Measurements from ENCODE around the gene PITPNM1. TPM values are rescaled to one million over a fixed set of nuclear protein-coding genes. Genes with fewer than 3 reads are reported as not detected.
"Not testable (repeated sequence)": the region's sequence is repeated elsewhere in the genome, so short reads cannot be mapped to it uniquely, and the experiment has no call there.

Gene PITPNM1
- 38.2 TPM for total RNA-seq
- long read RNA-seq, full-length matches to known transcripts: 1 of 90 reads
- long read RNA-seq, partial matches to known transcripts: 70 of 90 reads
- long read RNA-seq, other reads (novel, unspliced or antisense): 19 of 90 reads

DNA sequence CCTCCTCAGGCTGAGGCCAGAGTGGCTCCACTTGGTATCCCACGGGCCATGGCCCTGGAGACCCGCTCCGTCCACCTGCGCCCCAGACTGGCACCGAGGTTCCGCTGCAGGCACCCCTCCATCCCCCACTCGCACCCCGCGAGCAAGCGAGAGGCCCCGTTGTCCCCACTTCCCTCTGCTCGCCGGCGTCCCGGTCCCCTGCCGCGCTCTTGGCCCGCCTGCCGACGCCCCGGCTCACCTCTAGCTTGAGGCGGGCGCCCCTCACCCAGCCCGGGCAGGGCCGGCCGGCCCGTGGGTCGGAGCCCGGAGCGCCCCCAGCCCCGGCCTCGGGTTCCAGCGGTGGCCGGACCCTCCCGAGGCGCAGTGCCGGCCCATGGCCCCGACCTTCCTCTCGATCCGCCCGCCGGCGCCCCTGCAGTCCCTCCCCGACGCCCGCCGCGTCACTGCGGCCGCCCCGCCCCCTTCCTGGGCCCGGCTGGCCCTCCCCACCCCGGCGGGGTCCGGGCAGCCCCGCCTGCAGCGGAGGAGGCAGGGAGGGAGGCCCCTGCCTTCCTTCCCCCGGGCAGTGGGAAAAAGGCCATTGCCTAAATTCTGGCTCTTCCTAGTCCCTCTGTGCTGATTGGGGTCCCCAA lies at the start of gene PITPNM1:
Gene PITPNM1 (minus strand): TSS at position 414 of the 632 bp plus-strand sequence. CDS start 1,183 bp downstream, outside the sequence.
- Histone ChIP-seq H3K36me3 (peaks cover 7% of the 10 kb centered on the region), H3K27ac (peak within 1 kb of the TSS; percentile 98), H3K4me3 (peak within 1 kb of the TSS; percentile 87), H3K4me1 (peaks cover 35% of the 10 kb centered on the region), H3K27me3 (no peaks in the 10 kb centered on the region), H3K9me3 (no peaks in the 10 kb centered on the region)
- DNase-seq: peak; percentile 90
- TF ChIP-seq, protein P1, sequence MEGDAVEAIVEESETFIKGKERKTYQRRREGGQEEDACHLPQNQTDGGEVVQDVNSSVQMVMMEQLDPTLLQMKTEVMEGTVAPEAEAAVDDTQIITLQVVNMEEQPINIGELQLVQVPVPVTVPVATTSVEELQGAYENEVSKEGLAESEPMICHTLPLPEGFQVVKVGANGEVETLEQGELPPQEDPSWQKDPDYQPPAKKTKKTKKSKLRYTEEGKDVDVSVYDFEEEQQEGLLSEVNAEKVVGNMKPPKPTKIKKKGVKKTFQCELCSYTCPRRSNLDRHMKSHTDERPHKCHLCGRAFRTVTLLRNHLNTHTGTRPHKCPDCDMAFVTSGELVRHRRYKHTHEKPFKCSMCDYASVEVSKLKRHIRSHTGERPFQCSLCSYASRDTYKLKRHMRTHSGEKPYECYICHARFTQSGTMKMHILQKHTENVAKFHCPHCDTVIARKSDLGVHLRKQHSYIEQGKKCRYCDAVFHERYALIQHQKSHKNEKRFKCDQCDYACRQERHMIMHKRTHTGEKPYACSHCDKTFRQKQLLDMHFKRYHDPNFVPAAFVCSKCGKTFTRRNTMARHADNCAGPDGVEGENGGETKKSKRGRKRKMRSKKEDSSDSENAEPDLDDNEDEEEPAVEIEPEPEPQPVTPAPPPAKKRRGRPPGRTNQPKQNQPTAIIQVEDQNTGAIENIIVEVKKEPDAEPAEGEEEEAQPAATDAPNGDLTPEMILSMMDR (IDR thresholded peaks at IDR 0.05): no peak
- ATAC-seq: peak; percentile 50
- intact Hi-C loops (cut with DNase I): loop anchor here (10.0 kb wide), 1 partner anchor 100 kb away; the partner anchor contains the start of genes PPP1CA and TBC1D10C

DNA sequence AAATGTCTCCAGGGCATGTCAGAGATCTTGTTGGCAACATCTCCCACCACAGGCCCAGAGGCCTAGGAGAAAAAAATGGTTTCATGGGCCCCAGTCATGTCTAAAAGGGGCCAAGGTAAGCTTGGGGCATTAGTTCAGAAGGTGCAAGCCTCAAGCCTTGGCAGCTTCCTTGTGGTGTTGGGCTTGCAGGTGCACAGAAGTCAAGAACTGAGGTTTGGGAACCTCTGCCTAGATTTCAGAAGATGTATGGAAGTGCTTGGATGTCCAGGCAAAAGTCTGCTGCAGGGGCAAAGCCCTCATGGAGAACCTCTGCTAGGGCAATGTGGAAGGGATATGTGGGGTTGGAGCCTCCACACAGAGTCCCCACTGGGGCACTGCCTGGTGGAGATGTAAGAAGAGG lies 46.5 kb upstream of the PITPNM1 start:
- H3K9me3 ChIP-seq; H3K27ac ChIP-seq; H3K4me3 ChIP-seq; H3K4me1 ChIP-seq; ATAC-seq; intact Hi-C loops (cut with DNase I); H3K36me3 ChIP-seq; H3K27me3 ChIP-seq; DNase-seq: not testable (repeated sequence)

DNA sequence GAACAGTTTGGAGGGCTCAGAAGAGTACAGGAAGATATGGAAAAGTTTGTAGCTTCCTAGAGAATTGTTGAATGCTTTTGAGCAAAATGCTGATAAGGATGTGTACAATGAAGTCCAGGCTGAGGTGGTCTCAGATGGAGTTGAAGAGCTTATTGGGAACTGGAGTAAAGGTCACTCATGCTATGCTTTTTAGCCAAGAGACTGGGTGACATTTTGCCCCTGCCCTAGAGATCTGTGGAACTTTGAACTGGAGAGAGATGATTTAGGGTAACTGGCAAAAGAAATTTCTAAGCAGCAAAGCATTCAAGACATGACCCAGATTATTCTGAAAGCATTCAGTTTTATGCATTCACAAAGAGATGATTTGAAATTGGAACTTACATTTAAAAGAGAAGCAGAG lies 46.0 kb upstream of the PITPNM1 start:
- no peaks in the 10 kb centered on the region for H3K9me3 ChIP-seq
- no peaks in the 10 kb centered on the region for H3K27me3 ChIP-seq
- H3K36me3 ChIP-seq: no peaks in the 10 kb centered on the region
- intact Hi-C loops (cut with DNase I): no loop called here
- TF ChIP-seq, protein P1 (IDR thresholded peaks at IDR 0.05): no peak
- no peak overlapping the region for H3K27ac ChIP-seq
- ATAC-seq: no peak
- H3K4me3 ChIP-seq: no peak overlapping the region
- no peak for DNase-seq
- no peaks in the 10 kb centered on the region for H3K4me1 ChIP-seq

DNA sequence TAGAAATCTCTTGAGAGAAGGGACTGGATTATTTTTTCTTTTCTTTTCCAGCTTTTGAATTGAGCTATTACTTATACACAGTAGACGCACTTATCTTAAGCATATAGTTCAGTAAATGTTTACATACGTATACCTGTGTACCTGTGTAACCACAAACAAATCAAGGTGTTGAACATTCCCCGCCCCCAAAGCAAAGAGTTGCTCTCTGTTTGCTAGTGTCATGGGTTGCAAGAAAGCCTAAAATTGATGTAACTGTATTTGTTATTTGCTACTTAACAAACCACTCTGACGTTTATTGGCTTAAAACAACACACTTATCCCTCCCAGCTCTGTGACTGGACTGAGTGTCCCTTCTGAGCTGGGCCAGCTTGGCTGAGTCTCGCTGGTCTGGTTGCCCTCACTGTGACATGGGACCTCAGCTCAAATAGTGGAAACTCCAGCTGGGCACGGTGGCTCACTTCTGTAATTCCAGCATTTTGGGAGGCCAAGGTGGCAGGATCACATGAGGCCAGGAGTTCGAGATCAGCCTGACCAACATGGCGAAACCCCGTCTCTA lies 43.5 kb upstream of the PITPNM1 start:
- TF ChIP-seq, protein P1 (IDR thresholded peaks at IDR 0.05): no peak
- intact Hi-C loops (cut with DNase I): no loop called here
- H3K9me3 ChIP-seq: no peaks in the 10 kb centered on the region
- DNase-seq (no peak), ATAC-seq (peak; percentile 28)
- H3K4me1 ChIP-seq: no peaks in the 10 kb centered on the region
- H3K4me3 ChIP-seq: no peak overlapping the region
- no peaks in the 10 kb centered on the region for H3K27me3 ChIP-seq
- H3K27ac ChIP-seq: no peak overlapping the region
- no peaks in the 10 kb centered on the region for H3K36me3 ChIP-seq

DNA sequence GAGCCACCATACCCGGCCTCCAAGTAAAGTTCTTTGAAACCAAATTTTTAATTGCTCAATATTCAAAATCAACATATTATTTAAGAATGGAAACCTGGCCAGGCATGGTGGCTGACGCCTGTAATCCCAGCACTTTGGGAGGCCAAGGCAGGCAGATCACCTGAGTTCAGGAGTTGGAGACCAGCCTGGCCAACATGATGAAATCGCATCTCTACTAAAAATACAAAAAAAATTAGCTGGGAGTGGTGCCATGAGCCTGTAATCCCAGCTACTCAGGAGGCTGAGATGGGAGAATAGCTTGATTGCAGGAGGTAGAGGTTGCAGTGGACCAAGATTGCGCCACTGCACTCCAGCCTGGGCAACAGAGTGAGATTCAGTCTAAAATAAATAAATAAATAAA lies 42.9 kb upstream of the PITPNM1 start:
- H3K4me1 ChIP-seq; ATAC-seq; H3K27me3 ChIP-seq; intact Hi-C loops (cut with DNase I); H3K4me3 ChIP-seq; H3K36me3 ChIP-seq; H3K27ac ChIP-seq; H3K9me3 ChIP-seq; DNase-seq: not testable (repeated sequence)

DNA sequence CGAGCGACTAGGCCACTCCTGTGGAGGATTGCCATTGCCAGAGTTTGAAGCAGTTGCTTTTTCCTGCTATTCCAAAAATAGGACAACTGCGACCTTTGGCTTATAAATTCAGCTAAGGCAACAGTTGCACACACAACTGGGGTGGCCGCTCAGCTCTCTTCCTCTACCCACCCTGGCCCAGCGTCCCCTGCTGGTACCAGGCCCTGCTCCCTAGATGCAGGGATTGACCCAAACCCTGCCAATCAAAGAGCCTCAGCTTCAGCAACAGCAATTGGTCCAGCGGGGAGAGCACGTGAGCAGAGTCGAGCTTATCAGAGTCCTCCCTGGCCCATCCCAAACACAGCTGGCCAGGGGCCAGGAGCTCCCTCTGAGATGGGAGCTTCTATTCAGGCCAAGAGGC lies 40.1 kb upstream of the PITPNM1 start:
- peak overlapping the region; percentile 5 for H3K27ac ChIP-seq
- H3K36me3 ChIP-seq: no peaks in the 10 kb centered on the region
- intact Hi-C loops (cut with DNase I): no loop called here
- H3K4me1 ChIP-seq: no peaks in the 10 kb centered on the region
- ATAC-seq (peak; percentile 44), DNase-seq (no peak)
- no peaks in the 10 kb centered on the region for H3K27me3 ChIP-seq
- H3K9me3 ChIP-seq: no peaks in the 10 kb centered on the region
- no peak overlapping the region for H3K4me3 ChIP-seq
- TF ChIP-seq, protein P1 (IDR thresholded peaks at IDR 0.05): no peak

Data from upper lobe of right lung (tissue), 1 donor.